ENCODE data around the gene IZUMO1. TPM values are rescaled to one million over a fixed set of nuclear protein-coding genes. Genes with fewer than 3 reads are reported as not detected.

Gene IZUMO1
- total and polyA plus RNA-seq, 2 of the 8 experiments (the other 6 are each of a cell fraction or from before 2014, with no cell fraction given) = 0.33 to 1.8 TPM

DNA sequence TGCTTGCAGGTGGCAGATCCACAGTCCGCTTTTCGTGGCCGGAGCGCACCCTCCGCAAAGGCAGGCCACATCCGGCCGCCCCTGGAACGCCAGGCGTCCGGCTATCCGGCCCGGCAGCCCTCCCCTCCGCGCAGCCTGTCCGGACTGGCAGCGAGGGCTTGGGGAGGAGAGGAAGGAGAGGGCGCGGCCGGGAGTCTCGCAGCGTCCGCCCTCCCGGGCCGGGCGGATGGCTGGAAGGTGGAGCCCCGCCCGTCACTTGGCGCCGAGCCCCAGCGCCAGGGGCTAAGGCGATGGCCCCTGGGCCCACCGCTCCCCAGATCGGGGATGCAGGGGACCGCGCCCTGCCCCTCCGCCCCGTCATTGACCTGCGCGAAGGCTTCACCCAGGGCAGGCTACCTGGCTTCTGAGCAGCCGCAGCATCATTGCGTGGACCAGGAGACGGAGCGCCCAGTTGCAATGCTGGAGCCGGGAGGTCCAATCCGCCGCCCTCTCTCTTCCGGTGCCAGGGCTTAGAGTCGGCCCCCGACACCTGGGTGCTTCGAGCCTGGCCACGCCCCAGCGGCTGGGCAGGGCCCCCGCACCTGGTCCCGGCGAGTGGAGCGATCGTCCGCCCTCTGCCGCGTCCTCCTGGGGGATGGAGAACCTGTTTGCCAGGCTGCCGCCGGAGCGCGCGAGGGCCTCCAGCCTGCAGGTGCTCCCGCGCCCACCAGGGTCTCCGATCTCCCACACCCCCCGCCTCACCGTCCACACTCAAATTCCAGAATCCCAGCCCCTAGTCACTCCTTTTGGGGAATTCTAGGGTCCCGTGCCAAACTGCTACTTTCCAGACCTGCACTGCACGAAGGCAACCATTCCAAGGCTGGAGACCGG lies 6.0 kb upstream of the IZUMO1 start, which contains the start of gene FUT1 (continued):
- TF ChIP-seq USF2 (IDR thresholded peaks at IDR 0.05; ENCODE audit: low read length) (no peak), CEBPB (IDR thresholded peaks at IDR 0.05; ENCODE audit: low read depth, low read length) (0 out of 2 replicates have a peak, but pooled peaks have one; percentile 3), ASH2L (IDR thresholded peaks at IDR 0.05; ENCODE audit: low read length) (peak; percentile 79), SAP30 (IDR thresholded peaks at IDR 0.05; ENCODE audit: insufficient read depth, insufficient replicate concordance, low read length) (no peak), POLR2AphosphoS5 (IDR thresholded peaks at IDR 0.05; ENCODE audit: low read depth, low read length) (no peak), RNF2 (IDR thresholded peaks at IDR 0.05; ENCODE audit: borderline replicate concordance, low read depth, low read length, missing control alignments, poor library complexity, severe bottlenecking) (no peak), NRF1 (IDR thresholded peaks at IDR 0.05; ENCODE audit: low read depth, low read length) (no peak), TAF1 (IDR thresholded peaks at IDR 0.05; ENCODE audit: low read depth, low read length) (peak; percentile 55; the same call in 1 of the 2 replicates)
